Activated T-cell treated with anti-CD3 and anti-CD28 coated beads, Interleukin-2, amount 50 U/mL, for 72 hours (primary cell): ENCODE measurements around the gene NCAM2. TPM values are rescaled to one million over a fixed set of nuclear protein-coding genes. Genes with fewer than 3 reads are reported as not detected.

Source experiments
- ATAC-seq, 2 donors: fragments of 150-1000 bp; cut with Tn5 transposase; replicated peaks in 1 of 2; 2 replicates each; pipeline ENCODE4 v1.10.0; 2021; ENCODE audit warnings: moderate library complexity in 2 of 2, mild to moderate bottlenecking in 1 of 2
- DNase-seq, 2 donors: peaks; one replicate each; pipeline ENCODE4 v3.0.0; 2021 to 2022; ENCODE audit warnings: mixed read lengths in 1 of 2
- H3K27ac Mint-ChIP-seq: one replicate; pipeline ENCODE4 v1.8.0; 2022; ENCODE audit warnings: mild to moderate bottlenecking, moderate library complexity, mixed read lengths
- H3K27me3 Mint-ChIP-seq: one replicate; pipeline ENCODE4 v1.8.0; 2022; ENCODE audit warnings: low read depth, mixed read lengths
- H3K36me3 Mint-ChIP-seq, 2 donors: one replicate each; pipeline ENCODE4 v1.8.0; 2022; ENCODE audit warnings: mixed read lengths in 2 of 2, mild to moderate bottlenecking in 1 of 2; ENCODE audit not compliant: insufficient read depth in 2 of 2
- H3K4me1 Mint-ChIP-seq: one replicate; pipeline ENCODE4 v1.8.0; 2022; ENCODE audit warnings: low read depth, mixed read lengths
- H3K4me3 Mint-ChIP-seq, 2 donors: one replicate each; pipeline ENCODE4 v1.8.0; 2022; ENCODE audit warnings: mild to moderate bottlenecking in 2 of 2, mixed read lengths in 2 of 2, moderate library complexity in 2 of 2
- H3K9me3 Mint-ChIP-seq, 2 donors: one replicate each; pipeline ENCODE4 v1.8.0; 2022; ENCODE audit warnings: mixed read lengths in 2 of 2
- total RNA-seq, 2 donors: library from RNA; stranded (reverse); gene quantifications; one replicate each; pipeline ENCODE4 v1.2.3, GENCODE V29; 2022

NCAM2 gene
- total RNA-seq, 2 donors from 2014 or later, result not detected

DNA sequence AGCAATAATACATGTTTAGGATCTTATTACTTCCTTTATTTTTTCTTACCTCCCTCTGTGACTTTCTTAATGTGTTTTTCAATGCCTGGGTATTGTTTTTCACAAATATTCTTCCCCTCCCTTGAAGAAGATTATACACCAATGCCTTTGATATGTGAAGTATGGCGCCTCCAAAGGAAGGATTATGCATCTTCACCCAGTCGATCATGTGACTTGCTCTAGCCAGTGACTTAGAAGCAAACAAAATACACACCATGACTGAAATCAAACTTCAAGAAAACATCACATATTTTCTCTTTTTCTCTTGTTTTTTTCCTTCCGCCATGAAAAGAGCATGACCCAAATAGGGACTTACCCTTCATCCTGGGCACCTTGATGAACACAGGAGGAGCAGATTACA is 297.1 kb downstream of the NCAM2 start:
- ATAC-seq, result no peak
- H3K4me3 Mint-ChIP-seq, result no peak overlapping the region
- no peak for DNase-seq
- no peaks in the 10 kb centered on the region for H3K4me1 Mint-ChIP-seq
- H3K27ac Mint-ChIP-seq, result no peak overlapping the region
- H3K9me3 Mint-ChIP-seq, result peaks cover 4 to 16% of the 10 kb centered on the region in 2 donors
- no peaks in the 10 kb centered on the region for H3K36me3 Mint-ChIP-seq
- H3K27me3 Mint-ChIP-seq, result no peaks in the 10 kb centered on the region

DNA sequence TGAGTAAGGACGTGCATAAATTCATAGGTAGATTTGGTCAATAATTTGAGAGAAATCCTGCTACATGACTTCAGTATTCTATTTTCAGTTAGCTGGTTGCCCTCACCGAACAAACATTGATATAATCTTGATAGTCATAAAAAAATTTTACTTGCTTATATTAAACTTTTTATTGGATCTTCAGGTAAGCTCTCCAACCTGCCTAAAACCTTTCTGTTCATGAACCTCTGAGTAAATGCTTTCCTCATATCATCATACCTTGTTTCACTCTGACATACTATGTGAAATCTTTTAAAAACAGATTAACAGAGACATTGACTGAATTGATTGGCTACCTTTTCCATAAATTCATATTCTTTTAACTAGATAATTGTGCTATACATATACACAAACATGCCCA is 299.0 kb downstream of the NCAM2 start:
- Mint-ChIP-seq H3K4me1 (no peaks in the 10 kb centered on the region), H3K36me3 (no peaks in the 10 kb centered on the region)

DNA sequence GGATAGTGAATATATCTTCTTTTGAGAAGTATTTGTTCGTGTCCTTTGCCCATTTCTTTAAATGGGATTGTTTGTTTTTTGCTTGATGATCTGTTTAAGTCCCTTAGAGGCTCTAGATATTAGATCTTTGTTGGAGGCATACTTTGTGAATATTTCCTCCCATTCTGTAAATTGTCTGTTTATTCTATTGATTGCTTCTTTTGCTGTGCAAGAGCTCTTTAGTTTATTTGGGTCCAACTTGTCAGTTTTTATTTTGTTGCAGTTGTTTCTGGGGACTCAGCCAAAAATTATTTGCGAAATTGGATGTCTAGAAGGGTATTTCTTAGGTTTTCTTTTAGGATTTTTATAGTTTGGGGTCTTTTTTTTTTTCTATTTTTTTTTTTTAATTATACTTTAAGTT is 302.8 kb downstream of the NCAM2 start:
- Mint-ChIP-seq H3K4me1 (no peaks in the 10 kb centered on the region), H3K9me3 (peaks cover 3 to 7% of the 10 kb centered on the region in 2 donors), H3K4me3 (no peak overlapping the region), H3K27ac (no peak overlapping the region), H3K27me3 (no peaks in the 10 kb centered on the region), H3K36me3 (no peaks in the 10 kb centered on the region)
- no peak for ATAC-seq
- no peak for DNase-seq

More for the DNA sequence above, 299.0 kb downstream of the NCAM2 start:
- Mint-ChIP-seq H3K4me3 (no peak overlapping the region), H3K27ac (no peak overlapping the region), H3K9me3 (peaks cover 4 to 16% of the 10 kb centered on the region in 2 donors), H3K27me3 (no peaks in the 10 kb centered on the region)
- DNase-seq, result no peak
- no peak for ATAC-seq

DNA sequence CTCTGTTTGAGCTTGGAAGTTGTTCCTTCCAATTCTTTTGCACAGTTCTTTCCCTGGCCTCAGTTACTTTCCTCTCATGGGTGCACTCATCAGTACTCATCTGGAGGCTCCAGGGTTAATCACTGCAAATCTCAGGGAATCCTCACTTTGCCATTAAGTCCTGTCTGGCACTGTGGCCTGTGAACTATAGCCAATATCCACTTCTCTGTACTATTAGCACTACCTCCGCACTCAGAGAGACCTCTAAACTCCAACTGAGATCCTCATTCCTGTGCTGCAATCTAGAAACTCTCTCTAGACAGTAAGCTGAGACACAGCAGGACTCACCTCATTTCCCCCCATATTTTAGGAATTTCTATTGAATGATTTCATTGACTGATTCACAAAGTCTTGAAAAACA is 311.3 kb downstream of the NCAM2 start:
- Mint-ChIP-seq H3K4me3 (no peak overlapping the region), H3K4me1 (no peaks in the 10 kb centered on the region), H3K36me3 (no peaks in the 10 kb centered on the region), H3K9me3 (peaks cover 2 to 7% of the 10 kb centered on the region in 2 donors), H3K27ac (no peak overlapping the region), H3K27me3 (no peaks in the 10 kb centered on the region)
- ATAC-seq, result no peak
- no peak for DNase-seq

DNA sequence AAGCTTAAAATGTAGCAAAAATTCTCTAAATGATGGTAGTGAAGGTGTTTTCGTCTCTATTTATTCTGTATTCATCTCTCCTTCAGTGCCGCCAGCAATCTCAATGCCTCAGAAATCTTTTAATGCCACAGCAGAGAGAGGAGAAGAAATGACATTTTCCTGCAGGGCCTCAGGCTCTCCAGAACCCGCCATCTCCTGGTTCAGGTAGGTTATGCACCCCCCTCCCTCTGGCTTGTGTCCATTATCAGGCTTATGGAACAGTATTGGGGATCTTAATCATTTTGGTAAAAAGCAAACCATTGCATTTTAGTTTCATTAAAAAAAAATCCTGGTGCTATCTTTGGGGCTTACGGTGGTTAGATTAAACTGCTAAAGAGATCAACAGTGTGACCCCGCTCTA is 326.1 kb downstream of the NCAM2 start:
- DNase-seq, result no peak
- Mint-ChIP-seq H3K36me3 (no peaks in the 10 kb centered on the region), H3K27me3 (no peaks in the 10 kb centered on the region), H3K27ac (no peak overlapping the region), H3K9me3 (peaks cover 0 to 2% of the 10 kb centered on the region in 2 donors), H3K4me1 (no peaks in the 10 kb centered on the region), H3K4me3 (no peak overlapping the region)
- no peak for ATAC-seq

DNA sequence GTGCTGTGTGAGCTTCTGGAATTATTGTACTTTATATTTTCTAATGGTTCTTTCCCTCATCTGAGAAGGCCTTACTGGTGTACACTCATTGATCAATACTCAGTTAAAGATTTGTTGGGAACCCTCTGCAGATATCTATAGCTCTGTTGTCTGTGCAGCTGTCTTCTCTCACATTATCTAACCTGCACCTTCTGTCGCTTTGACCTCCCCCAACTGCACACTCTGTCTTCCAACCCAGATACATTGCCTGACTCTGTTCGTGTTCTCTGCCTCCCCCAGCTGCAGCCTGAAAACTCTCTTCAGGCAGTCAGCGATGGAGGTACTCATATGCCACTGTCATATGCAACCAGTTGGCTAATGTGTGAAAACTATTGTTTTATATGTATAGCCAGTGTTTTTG is 334.3 kb downstream of the NCAM2 start:
- H3K4me1 Mint-ChIP-seq, result no peaks in the 10 kb centered on the region
- H3K27me3 Mint-ChIP-seq, result no peaks in the 10 kb centered on the region
- peaks cover 2% of the 10 kb centered on the region in 2 donors for H3K9me3 Mint-ChIP-seq
- no peak for DNase-seq
- no peak overlapping the region for H3K27ac Mint-ChIP-seq
- H3K4me3 Mint-ChIP-seq, result no peak overlapping the region
- no peak for ATAC-seq
- H3K36me3 Mint-ChIP-seq, result no peaks in the 10 kb centered on the region

DNA sequence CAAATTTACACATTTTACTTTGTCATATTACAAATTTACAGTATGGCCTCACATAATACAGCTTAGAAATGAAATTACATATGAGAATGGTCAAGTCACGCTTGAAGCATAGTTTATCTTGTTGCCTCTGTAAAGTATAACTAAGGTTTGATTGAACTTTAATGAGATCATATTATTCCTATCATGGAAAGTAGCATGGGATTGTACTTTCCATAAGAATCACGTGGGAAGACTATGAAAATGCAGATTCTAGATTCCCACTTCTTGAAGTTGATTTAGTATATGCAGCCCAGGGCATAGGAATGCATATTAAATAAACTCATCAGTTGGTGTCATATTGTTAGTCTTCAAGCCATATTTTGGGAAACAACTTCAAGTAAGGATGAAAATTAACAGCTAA is 342.8 kb downstream of the NCAM2 start:
- ATAC-seq (no peak), DNase-seq (no peak)
- Mint-ChIP-seq H3K4me1 (no peaks in the 10 kb centered on the region), H3K9me3 (peaks cover 10% of the 10 kb centered on the region in 2 donors), H3K4me3 (no peak overlapping the region), H3K27me3 (no peaks in the 10 kb centered on the region), H3K36me3 (no peaks in the 10 kb centered on the region), H3K27ac (no peak overlapping the region)

DNA sequence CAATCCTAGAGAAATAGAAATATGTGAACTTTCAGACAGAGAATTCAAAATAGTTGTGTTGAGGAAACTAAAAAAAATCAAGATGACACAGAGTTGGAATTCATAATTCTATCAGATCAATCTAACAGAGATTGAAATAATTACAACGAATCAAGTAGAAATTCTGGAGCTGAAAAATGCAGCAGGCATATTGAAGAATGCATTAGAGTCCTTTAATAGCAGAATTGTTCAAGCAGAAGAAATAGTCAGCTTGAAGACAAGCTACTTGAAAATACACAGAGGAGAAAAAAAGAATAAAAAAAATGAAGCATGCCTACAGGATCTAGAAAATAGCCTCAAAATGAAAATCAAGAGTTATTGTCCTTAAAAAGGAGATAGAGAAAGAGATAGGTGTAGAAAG is 347.1 kb downstream of the NCAM2 start:
- H3K9me3 Mint-ChIP-seq, result peaks cover 16 to 19% of the 10 kb centered on the region in 2 donors
- H3K27me3 Mint-ChIP-seq, result no peaks in the 10 kb centered on the region
- H3K4me1 Mint-ChIP-seq, result no peaks in the 10 kb centered on the region
- ATAC-seq, result no peak
- no peak overlapping the region for H3K4me3 Mint-ChIP-seq
- no peak for DNase-seq
- H3K27ac Mint-ChIP-seq, result no peak overlapping the region
- H3K36me3 Mint-ChIP-seq, result no peaks in the 10 kb centered on the region

DNA sequence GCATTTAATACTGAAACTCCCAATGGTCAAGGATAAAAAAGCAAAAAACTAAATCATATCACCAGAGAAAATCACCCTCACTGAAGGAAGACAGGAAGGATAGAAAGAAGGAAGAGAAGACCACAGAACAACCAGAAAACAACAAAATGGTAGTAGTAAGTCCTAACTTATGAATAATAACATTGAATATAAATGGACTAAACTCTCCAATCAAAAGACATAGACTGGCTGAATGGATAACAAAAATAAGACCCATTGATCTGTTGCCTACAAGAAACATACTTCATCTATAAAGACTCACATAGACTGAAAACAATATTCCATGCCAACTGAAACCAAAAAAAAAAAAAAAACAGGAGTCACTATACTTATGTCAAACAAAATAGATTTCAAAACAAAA is 347.7 kb downstream of the NCAM2 start:
- Mint-ChIP-seq H3K9me3 (peaks cover 16 to 19% of the 10 kb centered on the region in 2 donors), H3K4me3 (no peak overlapping the region), H3K36me3 (no peaks in the 10 kb centered on the region), H3K27ac (no peak overlapping the region), H3K27me3 (no peaks in the 10 kb centered on the region), H3K4me1 (no peaks in the 10 kb centered on the region)
- ATAC-seq, result no peak
- no peak for DNase-seq

DNA sequence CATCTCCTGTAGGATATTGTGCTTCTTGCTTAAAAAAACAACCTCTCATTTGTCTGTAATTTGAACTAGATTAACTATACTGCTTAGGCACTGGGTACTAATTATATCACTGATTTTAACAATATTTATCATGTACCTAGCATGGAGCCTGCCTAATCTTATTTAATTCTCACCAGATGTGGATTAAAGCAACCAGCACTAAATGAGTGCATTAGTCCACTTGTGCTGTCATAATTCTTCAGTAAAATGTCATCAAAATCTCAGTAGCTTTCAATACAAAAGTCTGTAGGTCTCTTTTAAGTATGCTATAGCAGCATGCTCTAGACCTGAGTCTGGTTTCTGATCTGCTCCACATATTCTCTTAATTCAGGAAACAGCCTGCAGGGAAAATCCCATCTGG is 368.1 kb downstream of the NCAM2 start:
- Mint-ChIP-seq H3K27me3 (no peaks in the 10 kb centered on the region), H3K9me3 (peaks cover 5 to 6% of the 10 kb centered on the region in 2 donors), H3K4me1 (no peaks in the 10 kb centered on the region), H3K27ac (no peak overlapping the region), H3K36me3 (no peaks in the 10 kb centered on the region), H3K4me3 (no peak overlapping the region)
- ATAC-seq, result no peak
- DNase-seq, result no peak

DNA sequence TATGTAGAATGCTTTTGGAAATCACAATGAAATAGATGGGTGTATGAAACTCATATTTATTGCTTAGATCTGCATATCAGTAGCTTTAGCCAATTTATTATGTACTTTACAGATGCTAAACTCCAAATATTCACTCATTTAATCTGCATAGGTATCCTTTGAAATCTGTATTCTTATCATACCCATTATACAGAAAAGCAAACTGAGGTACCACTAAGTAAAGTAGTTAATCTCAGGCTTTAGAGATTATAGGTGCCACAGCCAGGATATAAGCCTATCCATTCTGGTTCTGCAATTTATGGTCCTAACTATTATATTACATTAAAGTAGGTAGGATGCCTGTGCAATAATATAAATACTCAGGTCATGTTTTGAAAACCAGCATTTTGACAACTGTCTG is 369.4 kb downstream of the NCAM2 start:
- Mint-ChIP-seq H3K4me1 (no peaks in the 10 kb centered on the region), H3K4me3 (no peak overlapping the region), H3K27me3 (no peaks in the 10 kb centered on the region), H3K9me3 (peaks cover 3 to 8% of the 10 kb centered on the region in 2 donors), H3K27ac (no peak overlapping the region), H3K36me3 (no peaks in the 10 kb centered on the region)
- DNase-seq (no peak), ATAC-seq (no peak)

DNA sequence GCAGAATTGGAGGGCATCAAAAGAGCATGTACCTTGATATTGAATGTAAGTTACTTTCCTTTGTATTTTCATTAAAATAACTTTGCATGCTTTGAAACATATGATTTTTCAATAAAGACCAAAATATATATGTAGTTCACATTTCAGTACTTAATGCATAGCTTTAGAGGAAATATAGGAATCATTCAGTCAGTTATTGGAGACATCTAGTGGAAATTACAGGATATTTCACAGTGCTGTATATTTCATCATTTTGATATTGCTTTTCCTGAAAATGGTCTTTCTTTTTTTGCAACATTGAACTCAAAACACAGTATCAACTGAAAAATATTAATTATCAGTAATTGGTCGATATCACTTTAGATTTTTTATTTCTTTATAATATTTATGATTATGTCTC is 375.8 kb downstream of the NCAM2 start:
- Mint-ChIP-seq H3K9me3 (peaks cover 3 to 4% of the 10 kb centered on the region in 2 donors), H3K36me3 (no peaks in the 10 kb centered on the region), H3K4me1 (no peaks in the 10 kb centered on the region), H3K27me3 (no peaks in the 10 kb centered on the region), H3K27ac (no peak overlapping the region), H3K4me3 (no peak overlapping the region)
- ATAC-seq, result no peak
- DNase-seq, result no peak

DNA sequence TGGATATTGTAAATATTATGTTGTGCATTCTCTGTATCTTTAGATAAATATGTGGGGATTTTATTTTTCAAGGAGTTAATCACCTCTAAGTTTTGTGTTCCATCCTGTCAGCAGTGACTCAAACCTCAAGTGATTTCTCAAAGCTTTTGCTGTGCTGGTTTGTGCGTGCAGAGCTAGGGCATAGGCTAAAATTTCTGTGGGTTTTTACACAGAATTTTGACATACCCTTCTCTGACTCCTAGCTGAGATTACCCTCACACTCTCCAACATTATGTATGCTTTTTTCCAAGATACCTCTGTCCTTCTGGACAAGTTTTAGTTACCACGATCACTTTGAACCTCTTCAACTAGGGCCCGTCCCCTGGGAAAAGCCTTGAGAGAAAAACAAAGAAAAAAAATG is 384.9 kb downstream of the NCAM2 start:
- Mint-ChIP-seq H3K27ac (no peak overlapping the region), H3K4me1 (no peaks in the 10 kb centered on the region), H3K4me3 (no peak overlapping the region), H3K36me3 (peaks cover 0 to 1% of the 10 kb centered on the region in 2 donors), H3K27me3 (no peaks in the 10 kb centered on the region), H3K9me3 (peaks cover 0 to 2% of the 10 kb centered on the region in 2 donors)
- ATAC-seq (no peak), DNase-seq (no peak)

DNA sequence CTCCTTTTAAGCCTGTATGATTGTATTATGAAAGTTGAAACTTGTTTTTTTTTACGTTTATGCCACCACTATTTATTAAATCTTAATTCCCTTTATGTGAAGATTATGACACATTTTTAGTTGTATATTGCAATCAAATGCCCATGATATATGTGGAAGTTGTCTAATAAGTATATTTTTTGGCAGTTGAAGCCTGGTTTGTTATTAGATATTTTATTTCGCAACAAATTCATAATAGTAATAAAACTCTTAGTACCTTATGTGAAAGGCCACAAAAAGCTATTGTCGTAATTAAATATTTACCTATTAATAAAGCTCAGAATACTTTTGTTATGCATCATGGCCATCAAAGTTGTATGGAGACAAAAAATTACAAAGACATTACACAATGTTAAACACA is 386.8 kb downstream of the NCAM2 start:
- no peak for DNase-seq
- peaks cover 2 to 3% of the 10 kb centered on the region in 2 donors for H3K9me3 Mint-ChIP-seq
- peaks cover 0 to 1% of the 10 kb centered on the region in 2 donors for H3K36me3 Mint-ChIP-seq
- no peak for ATAC-seq
- no peaks in the 10 kb centered on the region for H3K27me3 Mint-ChIP-seq
- H3K4me3 Mint-ChIP-seq, result no peak overlapping the region
- no peak overlapping the region for H3K27ac Mint-ChIP-seq
- no peaks in the 10 kb centered on the region for H3K4me1 Mint-ChIP-seq
